SK-N-SH (cell line): Measurements from ENCODE around the gene RNF111. TPM values are rescaled to one million over a fixed set of nuclear protein-coding genes. Genes with fewer than 3 reads are reported as not detected.

Source experiments
- CTCF ChIA-PET: fragments of 300-600, 350-600 bp; formaldehyde crosslinking; extraction: SDS; loops from one replicate; lab custom pipeline; 2021; lab: Yijun Ruan, JAX
- POLR2A ChIA-PET: fragments of 350-600 bp; sonication (Branson Sonifier 250); formaldehyde crosslinking; extraction: SDS; loops from one replicate; lab custom pipeline; 2020; ENCODE audit warnings: antibody characterized with exemption, inconsistent platforms; lab: Yijun Ruan, JAX
- DNase-seq: peaks from one replicate; pipeline ENCODE4 v3.0.0; 2012
- H2AFZ ChIP-seq: fragments of 200-600 bp; sonication (generic); 2 replicates; pipeline ENCODE4 v1.8.1; 2016; ENCODE audit warnings: antibody characterized with exemption, mild to moderate bottlenecking, low read depth
- H3F3A ChIP-seq: fragments of 200-600 bp; sonication (generic); replicated peaks from 2 replicates; pipeline ENCODE3; 2016; ENCODE audit warnings: antibody characterized with exemption, mild to moderate bottlenecking; ENCODE audit not compliant: insufficient read depth
- H3K27ac ChIP-seq, 2 experiments: fragments of 200-500 bp in 1 of 2; fragments of 200-600 bp in 1 of 2; sonication (Bioruptor generic) in 1 of 2; sonication (generic), shearing (Covaris generic) in 1 of 2; 2 replicates each; pipeline versions ENCODE4 v1.5.1 to v1.6.1; 2014 to 2016; ENCODE audit warnings: low read depth in 2 of 2, inconsistent platforms in 1 of 2, low read length in 1 of 2, mild to moderate bottlenecking in 1 of 2, mixed read lengths in 1 of 2
- H3K27me3 ChIP-seq: fragments of 200-600 bp; sonication (generic), shearing (Covaris generic); 2 replicates; pipeline ENCODE4 v1.6.1; 2016; ENCODE audit warnings: mixed run types; ENCODE audit not compliant: insufficient read depth
- H3K36me3 ChIP-seq, 2 experiments: fragments of 200-500 bp in 1 of 2; fragments of 200-600 bp in 1 of 2; sonication (Bioruptor generic) in 1 of 2; sonication (generic) in 1 of 2; replicated peaks in 1 of 2; 2 replicates each; pipeline versions ENCODE3 to v1.5.1; 2014 to 2016; ENCODE audit warnings: low read length in 1 of 2, mild to moderate bottlenecking in 1 of 2; ENCODE audit not compliant: insufficient read depth in 2 of 2, control insufficient read depth in 1 of 2
- H3K4me1 ChIP-seq, 2 experiments: fragments of 200-500 bp in 1 of 2; fragments of 200-600 bp in 1 of 2; sonication (Bioruptor generic) in 1 of 2; sonication (generic), shearing (Covaris generic) in 1 of 2; 2 replicates each; pipeline versions ENCODE4 v1.5.1 to v1.6.1; 2014 to 2016; ENCODE audit warnings: low read depth in 1 of 2, low read length in 1 of 2, mixed run types in 1 of 2; ENCODE audit not compliant: insufficient read depth in 2 of 2, control insufficient read depth in 1 of 2
- H3K4me2 ChIP-seq: fragments of 200-600 bp; sonication (generic), shearing (Covaris generic); 2 replicates; pipeline ENCODE4 v1.6.1; 2017; ENCODE audit warnings: mixed run types
- H3K4me3 ChIP-seq, 2 experiments: fragments of 200-500 bp in 1 of 2; fragments of 200-600 bp in 1 of 2; sonication (Bioruptor generic) in 1 of 2; sonication (generic), shearing (Covaris generic) in 1 of 2; 2 replicates each; pipeline versions ENCODE4 v1.5.1 to v1.8.1; 2014 to 2016; ENCODE audit warnings: low read depth in 2 of 2, inconsistent platforms in 1 of 2, low read length in 1 of 2, mild to moderate bottlenecking in 1 of 2, mixed read lengths in 1 of 2, moderate library complexity in 1 of 2
- H3K79me2 ChIP-seq: fragments of 200-600 bp; sonication (generic); 2 replicates; pipeline ENCODE4 v1.8.1; 2017; ENCODE audit warnings: mild to moderate bottlenecking; ENCODE audit not compliant: insufficient read depth
- H3K9ac ChIP-seq: fragments of 200-600 bp; sonication (generic); 2 replicates; pipeline ENCODE4 v1.6.1; 2017; ENCODE audit warnings: mixed run types
- H3K9me2 ChIP-seq: fragments of 200-600 bp; sonication (generic); 2 replicates; pipeline ENCODE4 v1.6.1; 2017; ENCODE audit warnings: mixed run types
- H3K9me3 ChIP-seq: fragments of 200-600 bp; sonication (generic); 2 replicates; pipeline ENCODE4 v1.6.1; 2017; ENCODE audit warnings: mixed run types, mild to moderate bottlenecking, moderate library complexity
- H4K20me1 ChIP-seq: fragments of 200-600 bp; sonication (generic); 2 replicates; pipeline ENCODE4 v1.6.1; 2017; ENCODE audit warnings: mild to moderate bottlenecking, mixed run types; ENCODE audit not compliant: insufficient read depth
- CHD2 ChIP-seq: fragments of 150-350 bp; IDR thresholded peaks from 2 replicates; pipeline ENCODE4 v1.6.1; 2018; ENCODE audit warnings: low read length; ENCODE audit not compliant: partially characterized antibody
- EP300 ChIP-seq, 2 experiments: IDR thresholded peaks; 2 replicates each; pipeline versions ENCODE4 v1.4.0 to v1.6.1; 2012; ENCODE audit warnings: borderline replicate concordance in 1 of 2, low read depth in 1 of 2, low read length in 1 of 2
- FOXM1 ChIP-seq: IDR thresholded peaks from 2 replicates; pipeline ENCODE4 v1.4.0; 2012; ENCODE audit warnings: low read depth, mild to moderate bottlenecking
- GABPA ChIP-seq: IDR thresholded peaks from 2 replicates; pipeline ENCODE4 v1.4.0; 2012; ENCODE audit warnings: low read depth, mild to moderate bottlenecking
- GATA2 ChIP-seq: sonication (generic); formaldehyde crosslinking; IDR thresholded peaks from 2 replicates; pipeline ENCODE4 v1.5.0; 2020; ENCODE audit warnings: mild to moderate bottlenecking, missing genetic modification reagents
- JUND ChIP-seq: IDR thresholded peaks from 2 replicates; pipeline ENCODE4 v1.4.0; 2012
- NFIC ChIP-seq: IDR thresholded peaks from 2 replicates; pipeline ENCODE4 v1.4.0; 2012; ENCODE audit warnings: borderline replicate concordance
- POLR2AphosphoS5 ChIP-seq: IDR thresholded peaks from 2 replicates; pipeline ENCODE4 v1.6.1; 2012; ENCODE audit warnings: low read depth, low read length
- REST ChIP-seq: IDR thresholded peaks from 2 replicates; pipeline ENCODE4 v1.6.1; 2012; ENCODE audit warnings: mild to moderate bottlenecking, low read depth, low read length, moderate library complexity
- RFX5 ChIP-seq: IDR thresholded peaks from 2 replicates; pipeline ENCODE4 v1.6.1; 2012; ENCODE audit warnings: mild to moderate bottlenecking, improper control_type of control experiment, low read length
- RXRA ChIP-seq: IDR thresholded peaks from 2 replicates; pipeline ENCODE4 v1.4.0; 2012; ENCODE audit warnings: low read depth, mild to moderate bottlenecking, borderline replicate concordance
- SIN3A ChIP-seq: IDR thresholded peaks from 2 replicates; pipeline ENCODE4 v1.6.1; 2012; ENCODE audit warnings: low read depth, mild to moderate bottlenecking, low read length, moderate library complexity, borderline replicate concordance
- WGBS: methylation state at CpG from one replicate; pipeline ENCODE4 v1.1.6; 2017; ENCODE audit warnings: low lambda C conversion rate; 5-methylcytosine and 5-hydroxymethylcytosine counted together
- polyA plus RNA-seq, 3 experiments: library from polyadenylated mRNA; depleted of rRNA; stranded (reverse); fragments of >200 nt; gene quantifications; 2 replicates each; pipeline ENCODE4 v1.2.3, GENCODE V29; 2012
- TF ChIP-seq, protein P1 (sequence below): fragments of 150-350 bp; IDR thresholded peaks from 2 replicates; pipeline ENCODE4 v1.6.1; 2017; ENCODE audit warnings: antibody characterized with exemption, low read length, low read depth, borderline replicate concordance
- TF ChIP-seq, protein P2 (sequence below): IDR thresholded peaks from 2 replicates; pipeline ENCODE4 v1.4.0; 2012; ENCODE audit warnings: low read depth, borderline replicate concordance

Gene RNF111
- polyA plus RNA-seq, 1 of the 3 experiments (the other 2 are of a cell fraction): 16.5 TPM

DNA sequence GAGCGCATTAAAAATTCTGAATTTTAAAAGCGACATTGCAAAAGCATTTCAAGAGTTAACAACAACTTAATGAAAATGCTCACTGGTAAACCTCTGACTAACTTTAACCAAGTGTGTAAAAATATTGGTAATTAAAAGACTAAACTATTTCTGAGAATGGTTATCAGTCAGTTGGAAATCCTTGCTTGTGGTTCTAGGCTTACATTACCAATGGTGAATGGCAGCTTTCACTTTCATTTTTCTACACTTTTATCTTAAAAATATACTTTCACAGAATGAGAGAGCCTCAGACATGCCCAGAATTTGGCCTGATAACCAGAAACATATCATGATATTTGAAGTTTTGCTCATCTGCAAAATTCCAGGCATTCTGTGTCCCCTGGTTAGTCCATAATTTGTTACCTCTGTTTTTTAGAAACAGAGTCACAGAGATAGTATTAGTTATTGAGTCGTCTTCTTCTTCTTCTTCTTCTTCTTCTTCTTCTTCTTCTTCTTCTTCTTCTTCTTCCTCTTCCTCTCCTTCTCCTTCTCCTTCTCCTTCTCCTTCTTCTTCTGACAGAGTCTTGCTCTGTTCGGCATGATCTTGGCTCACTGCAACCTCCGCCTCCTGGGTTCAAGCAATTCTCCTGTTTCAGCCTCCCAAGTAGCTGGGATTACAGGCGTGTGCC, 5.5 kb upstream of the RNF111 start:
- Histone ChIP-seq H3K27me3 (no peaks in the 10 kb centered on the region), H3F3A (no peaks in the 10 kb centered on the region), H3K4me2 (no peak overlapping the region; the same call in 1 of the 2 replicates), H3K9me3 (no peaks in the 10 kb centered on the region), H3K79me2 (no peaks in the 10 kb centered on the region), H3K27ac (no peak overlapping the region), H2AFZ (peak overlapping the region; percentile 16; the same call in 1 of the 2 replicates), H4K20me1 (no peaks in the 10 kb centered on the region), H3K4me3 (no peak overlapping the region), H3K9ac (no peak overlapping the region), H3K9me2 (no peaks in the 10 kb centered on the region), H3K36me3 (no peaks in the 10 kb centered on the region), H3K4me1 (no peaks in the 10 kb centered on the region)
- POLR2A ChIA-PET: no interaction called here
- no peak for DNase-seq
- CTCF ChIA-PET: interaction anchor here (1.0 to 2.1 kb wide), 4 partner anchors 493 to 551 kb away, joined by 3 to 6 read pairs (median 4); no protein-coding TSS in a partner anchor
- TF ChIP-seq RXRA (no peak), EP300 (IDR thresholded peaks at IDR 0.05; ENCODE audit: borderline replicate concordance in 1 of 2, low read depth in 1 of 2, low read length in 1 of 2) (no peak), NFIC (no peak), REST (no peak), JUND (no peak), RFX5 (no peak), FOXM1 (no peak), CHD2 (no peak)
- 89% methylated on average over 6 of the region's 6 CpGs for WGBS

DNA sequence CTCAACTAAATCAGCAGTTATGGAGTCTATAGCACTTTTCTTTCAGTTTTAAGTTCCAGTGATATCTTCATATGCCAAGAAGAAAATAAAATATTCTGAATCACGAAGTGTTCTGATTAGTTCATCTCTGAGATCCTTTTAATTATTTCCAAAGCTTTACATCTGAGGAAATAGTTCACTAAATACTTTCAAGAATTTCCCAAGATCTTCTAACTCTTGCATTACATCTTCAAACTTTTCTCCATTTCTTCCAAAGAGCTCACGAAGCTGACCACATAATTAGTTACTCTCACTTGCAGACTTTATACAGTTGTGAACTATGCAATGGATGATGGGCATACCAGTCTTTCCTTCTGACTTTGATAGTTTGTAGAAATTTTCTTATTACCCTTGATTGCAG, 4.2 kb upstream of the RNF111 start:
- Histone ChIP-seq H3K4me3 (no peak overlapping the region), H3K9ac (no peak overlapping the region), H3K27ac (no peak overlapping the region), H3K4me1 (no peaks in the 10 kb centered on the region), H3F3A (no peaks in the 10 kb centered on the region), H4K20me1 (0 out of 2 replicates have a peak, but pooled peaks cover 1% of the 10 kb centered on the region), H3K36me3 (no peaks in the 10 kb centered on the region), H2AFZ (no peak overlapping the region), H3K4me2 (no peak overlapping the region), H3K9me3 (no peaks in the 10 kb centered on the region), H3K9me2 (no peaks in the 10 kb centered on the region), H3K27me3 (no peaks in the 10 kb centered on the region), H3K79me2 (peaks cover 10% of the 10 kb centered on the region)
- CTCF ChIA-PET: interaction anchor here (0.9 to 5.0 kb wide), 3 partner anchors 31 to 546 kb away, joined by 3 to 21 read pairs (median 3); no protein-coding TSS in a partner anchor
- POLR2A ChIA-PET: no interaction called here
- 81% methylated on average over 2 of the region's 2 CpGs for WGBS
- TF ChIP-seq, protein P1, sequence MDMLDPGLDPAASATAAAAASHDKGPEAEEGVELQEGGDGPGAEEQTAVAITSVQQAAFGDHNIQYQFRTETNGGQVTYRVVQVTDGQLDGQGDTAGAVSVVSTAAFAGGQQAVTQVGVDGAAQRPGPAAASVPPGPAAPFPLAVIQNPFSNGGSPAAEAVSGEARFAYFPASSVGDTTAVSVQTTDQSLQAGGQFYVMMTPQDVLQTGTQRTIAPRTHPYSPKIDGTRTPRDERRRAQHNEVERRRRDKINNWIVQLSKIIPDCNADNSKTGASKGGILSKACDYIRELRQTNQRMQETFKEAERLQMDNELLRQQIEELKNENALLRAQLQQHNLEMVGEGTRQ: no peak
- TF ChIP-seq, protein P2, sequence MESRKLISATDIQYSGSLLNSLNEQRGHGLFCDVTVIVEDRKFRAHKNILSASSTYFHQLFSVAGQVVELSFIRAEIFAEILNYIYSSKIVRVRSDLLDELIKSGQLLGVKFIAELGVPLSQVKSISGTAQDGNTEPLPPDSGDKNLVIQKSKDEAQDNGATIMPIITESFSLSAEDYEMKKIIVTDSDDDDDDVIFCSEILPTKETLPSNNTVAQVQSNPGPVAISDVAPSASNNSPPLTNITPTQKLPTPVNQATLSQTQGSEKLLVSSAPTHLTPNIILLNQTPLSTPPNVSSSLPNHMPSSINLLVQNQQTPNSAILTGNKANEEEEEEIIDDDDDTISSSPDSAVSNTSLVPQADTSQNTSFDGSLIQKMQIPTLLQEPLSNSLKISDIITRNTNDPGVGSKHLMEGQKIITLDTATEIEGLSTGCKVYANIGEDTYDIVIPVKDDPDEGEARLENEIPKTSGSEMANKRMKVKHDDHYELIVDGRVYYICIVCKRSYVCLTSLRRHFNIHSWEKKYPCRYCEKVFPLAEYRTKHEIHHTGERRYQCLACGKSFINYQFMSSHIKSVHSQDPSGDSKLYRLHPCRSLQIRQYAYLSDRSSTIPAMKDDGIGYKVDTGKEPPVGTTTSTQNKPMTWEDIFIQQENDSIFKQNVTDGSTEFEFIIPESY: no peak
- TF ChIP-seq GABPA (no peak), GATA2 (CRISPR knock-in tag) (no peak), NFIC (no peak), SIN3A (no peak), POLR2AphosphoS5 (no peak)
- DNase-seq: no peak
